ENCODE data around the gene PILRA. TPM values are rescaled to one million over a fixed set of nuclear protein-coding genes. Genes with fewer than 3 reads are reported as not detected.

Gene PILRA
- total and polyA plus RNA-seq, 10 of the 15 experiments (the other 5 are each of a cell fraction or from before 2014, with no cell fraction given): 6.6 to 43.3 (median 11.5) TPM

DNA sequence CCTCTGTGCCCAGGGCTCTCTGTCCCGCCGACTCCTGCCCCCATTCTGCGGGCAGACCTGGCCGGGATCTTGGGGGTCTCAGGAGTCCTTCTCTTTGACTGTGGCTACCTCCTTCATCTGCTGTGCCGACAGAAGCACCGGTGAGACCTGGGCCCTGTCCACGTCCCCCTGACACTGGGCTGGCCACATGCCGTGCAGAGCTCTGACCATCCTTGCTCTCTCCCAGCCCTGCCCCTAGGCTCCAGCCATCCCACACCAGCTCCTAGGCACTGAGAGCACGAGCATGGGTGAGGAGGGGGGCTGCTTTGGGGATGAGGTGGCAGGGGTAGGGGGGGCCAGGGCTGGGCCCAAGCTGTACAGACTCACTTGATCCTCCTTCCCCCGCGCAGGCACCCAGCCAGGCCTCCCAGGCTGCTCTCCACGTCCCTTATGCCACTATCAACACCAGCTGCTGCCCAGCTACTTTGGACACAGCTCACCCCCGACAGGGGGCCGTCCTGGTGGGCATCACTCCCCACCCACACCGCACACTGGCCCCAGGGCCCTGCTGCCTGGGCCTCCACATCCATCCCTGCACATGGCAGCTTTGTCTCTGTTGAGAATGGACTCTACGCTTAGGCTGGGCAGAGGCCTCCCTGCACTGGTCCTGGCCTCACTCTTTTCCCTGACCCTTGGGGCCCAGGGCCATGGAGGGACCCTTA is 20.2 kb upstream of the PILRA start:
- no peak for DNase-seq (ENCODE audit: low read depth, low spot score)
- ATAC-seq: no peak
- RAD21 ChIA-PET (ENCODE audit: unreplicated experiment): no interaction called here
- Histone ChIP-seq H3K36me3 (ENCODE audit: control insufficient read depth in 2 of 2, insufficient read depth in 2 of 2, low read length in 1 of 2) (peaks cover 29 to 58% of the 10 kb centered on the region in 2 experiments), H3K79me2 (ENCODE audit: control insufficient read depth, insufficient read depth, low read length) (no peaks in the 10 kb centered on the region), H2AFZ (ENCODE audit: control insufficient read depth, low read depth, low read length) (no peak overlapping the region), H4K20me1 (ENCODE audit: control insufficient read depth, insufficient read depth) (no peaks in the 10 kb centered on the region), H3K4me3 (no peak overlapping the region), H3K27ac (ENCODE audit: control insufficient read depth, insufficient read depth) (no peak overlapping the region), H3K4me2 (ENCODE audit: control insufficient read depth, insufficient read depth) (no peak overlapping the region), H3K27me3 (replicated peaks in 1 of 2; ENCODE audit: control insufficient read depth in 2 of 2, insufficient read depth in 2 of 2, low read length in 1 of 2) (no peaks in the 10 kb centered on the region), H3K9ac (ENCODE audit: control insufficient read depth, insufficient read depth, low read length) (no peak overlapping the region), H3K9me3 (replicated peaks; ENCODE audit: control insufficient read depth, insufficient read depth, low read length) (no peaks in the 10 kb centered on the region), H3K4me1 (ENCODE audit: control insufficient read depth, insufficient read depth, low read length) (peaks cover 7% of the 10 kb centered on the region; the same call in 1 of the 2 replicates)
- POLR2A ChIA-PET: no interaction called here
- no TSS peak for BruUV-seq (replicated peaks)
- 94% methylated on average over 16 of the region's 16 CpGs for WGBS (ENCODE audit: insufficient coverage, insufficient replicate concordance, low lambda C conversion rate, missing lambda C conversion rate)
- TF ChIP-seq SIN3A (IDR thresholded peaks at IDR 0.05; ENCODE audit: low read depth, low read length): no peak
- TF ChIP-seq WRNIP1 (IDR thresholded peaks at IDR 0.05; ENCODE audit: borderline replicate concordance, low read depth, low read length): no peak
- TF ChIP-seq ZBTB4 (CRISPR knock-in tag; IDR thresholded peaks at IDR 0.05): no peak
- TF ChIP-seq POLR2A (IDR thresholded peaks at IDR 0.05; ENCODE audit: low read depth, low read length): peak; percentile 36; the same call in 1 of the 2 replicates
- intact Hi-C loops (cut with micrococcal nuclease; ENCODE audit: unreplicated experiment): no loop called here
- SMC1A ChIA-PET (ENCODE audit: uncharacterized antibody, unreplicated experiment): no interaction called here
- in situ Hi-C loops (cut with MboI): no loop called here
- no peak for FAIRE-seq
- CTCF ChIA-PET: interaction anchor here (0.9 to 1.1 kb wide), 3 partner anchors 12 to 136 kb away, joined by 3 read pairs; no protein-coding TSS in a partner anchor
